Prostate gland (tissue), 2 donors: ENCODE data around the gene EXOC2.

Experiments
- POLR2AphosphoS5 ChIP-seq: sonication (generic); formaldehyde crosslinking; IDR thresholded peaks from one replicate; pipeline ENCODE4 v1.6.1; 2017; ENCODE audit warnings: antibody characterized with exemption
- TF ChIP-seq, protein P1 (sequence below), 4 experiments: fragments of 200-600 bp in 2 of 4; fragments of 450-650 bp in 2 of 4; sonication (generic) in 2 of 4; IDR thresholded peaks; 1 replicate in 3 of 4; 2 replicates in 1 of 4; pipeline ENCODE4 v1.5.1; 2016 to 2019; ENCODE audit warnings: antibody characterized with exemption in 4 of 4, mild to moderate bottlenecking in 2 of 4, moderate library complexity in 2 of 4

DNA sequence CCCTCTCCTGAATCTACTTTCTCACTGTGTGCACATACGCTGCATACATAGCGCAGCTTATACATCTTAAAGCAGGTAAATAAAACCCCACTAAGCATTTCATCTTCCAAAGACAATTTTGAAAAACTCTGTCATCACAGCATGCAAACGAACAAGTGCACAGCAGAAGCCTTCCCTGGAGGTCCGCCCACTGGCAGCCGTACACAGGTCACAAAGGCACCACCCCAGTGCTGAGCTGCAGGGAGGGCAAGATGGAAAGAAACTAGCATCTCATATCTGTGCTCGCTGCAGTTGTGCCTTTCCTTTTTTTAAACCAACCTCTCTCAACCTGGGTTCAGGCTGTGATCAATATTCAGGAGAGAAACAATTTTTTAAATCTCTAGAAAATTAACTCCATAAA, 109.3 kb downstream of the EXOC2 start:
- TF ChIP-seq, protein P1, sequence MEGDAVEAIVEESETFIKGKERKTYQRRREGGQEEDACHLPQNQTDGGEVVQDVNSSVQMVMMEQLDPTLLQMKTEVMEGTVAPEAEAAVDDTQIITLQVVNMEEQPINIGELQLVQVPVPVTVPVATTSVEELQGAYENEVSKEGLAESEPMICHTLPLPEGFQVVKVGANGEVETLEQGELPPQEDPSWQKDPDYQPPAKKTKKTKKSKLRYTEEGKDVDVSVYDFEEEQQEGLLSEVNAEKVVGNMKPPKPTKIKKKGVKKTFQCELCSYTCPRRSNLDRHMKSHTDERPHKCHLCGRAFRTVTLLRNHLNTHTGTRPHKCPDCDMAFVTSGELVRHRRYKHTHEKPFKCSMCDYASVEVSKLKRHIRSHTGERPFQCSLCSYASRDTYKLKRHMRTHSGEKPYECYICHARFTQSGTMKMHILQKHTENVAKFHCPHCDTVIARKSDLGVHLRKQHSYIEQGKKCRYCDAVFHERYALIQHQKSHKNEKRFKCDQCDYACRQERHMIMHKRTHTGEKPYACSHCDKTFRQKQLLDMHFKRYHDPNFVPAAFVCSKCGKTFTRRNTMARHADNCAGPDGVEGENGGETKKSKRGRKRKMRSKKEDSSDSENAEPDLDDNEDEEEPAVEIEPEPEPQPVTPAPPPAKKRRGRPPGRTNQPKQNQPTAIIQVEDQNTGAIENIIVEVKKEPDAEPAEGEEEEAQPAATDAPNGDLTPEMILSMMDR (IDR thresholded peaks at IDR 0.05) = no peak
- no peak for TF ChIP-seq POLR2AphosphoS5
